ENCODE data around the gene SHPK.
"Not testable (repeated sequence)": the region's sequence is repeated elsewhere in the genome, so short reads cannot be mapped to it uniquely, and the experiment has no call there.

Gene SHPK

GRCh38 chr17:3569534-3570137 is 66.4 kb downstream of the SHPK start:
- no peak for DNase-seq (ENCODE audit: low read depth)
- H3K4me3 ChIP-seq (ENCODE audit: low read length): no peak overlapping the region
- TF ChIP-seq CTCF (IDR thresholded peaks at IDR 0.05; ENCODE audit: insufficient read depth, low read depth, low read length, missing control alignments): no peak

- DNase-seq (ENCODE audit: low read depth): no peak
- no peak for TF ChIP-seq CTCF (IDR thresholded peaks at IDR 0.05; ENCODE audit: insufficient read depth, low read depth, low read length, missing control alignments)
Measured at GRCh38 chr17:3566551-3566950, 69.5 kb downstream of the SHPK start.

GRCh38 chr17:3565143-3565542 is 70.9 kb downstream of the SHPK start:
- DNase-seq (ENCODE audit: low read depth): no peak
- no peak for TF ChIP-seq CTCF (IDR thresholded peaks at IDR 0.05; ENCODE audit: insufficient read depth, low read depth, low read length, missing control alignments)
- H3K4me3 ChIP-seq (ENCODE audit: low read length): no peak overlapping the region

More at GRCh38 chr17:3566551-3566950, 69.5 kb downstream of the SHPK start:
- no peak overlapping the region for H3K4me3 ChIP-seq (ENCODE audit: low read length)

GRCh38 chr17:3564241-3564640 is 71.8 kb downstream of the SHPK start:
- not testable (repeated sequence) for H3K4me3 ChIP-seq (ENCODE audit: low read length); DNase-seq (ENCODE audit: low read depth)

GRCh38 chr17:3559270-3559645 is 76.8 kb downstream of the SHPK start:
- H3K4me3 ChIP-seq (ENCODE audit: low read length): no peak overlapping the region
- no peak for TF ChIP-seq CTCF (IDR thresholded peaks at IDR 0.05; ENCODE audit: insufficient read depth, low read depth, low read length, missing control alignments)
- no peak for DNase-seq (ENCODE audit: low read depth)

- peak; percentile 99 for DNase-seq (ENCODE audit: low read depth)
- TF ChIP-seq CTCF (IDR thresholded peaks at IDR 0.05; ENCODE audit: insufficient read depth, low read depth, low read length, missing control alignments): no peak
- no peak overlapping the region for H3K4me3 ChIP-seq (ENCODE audit: low read length)
Measured at GRCh38 chr17:3558603-3559269, 77.3 kb downstream of the SHPK start.
